Measurements from ENCODE around the gene FPGS.

GRCh38 chr9:127846443-127847177 lies 43.9 kb downstream of the FPGS start:
- TF ChIP-seq CTCF (IDR thresholded peaks at IDR 0.05) (no peak), EZH2phosphoT487 (IDR thresholded peaks at IDR 0.05) (no peak)
